Progenitor cell of endocrine pancreas (in vitro differentiated cells): ENCODE data around the gene HSPA12A. TPM values are rescaled to one million over a fixed set of nuclear protein-coding genes. Genes with fewer than 3 reads are reported as not detected.

Experiments
- DNase-seq: peaks from one replicate; pipeline ENCODE4 v3.0.0; 2021; ENCODE audit warnings: low spot score; ENCODE audit not compliant: unreplicated experiment
- H3K27ac Mint-ChIP-seq: 2 replicates; pipeline ENCODE4 v1.8.0; 2021; ENCODE audit warnings: mild to moderate bottlenecking, moderate library complexity, mixed read lengths
- H3K27me3 Mint-ChIP-seq: 2 replicates; pipeline ENCODE4 v1.8.0; 2021; ENCODE audit warnings: mixed read lengths
- H3K36me3 Mint-ChIP-seq: 2 replicates; pipeline ENCODE4 v1.8.0; 2022; ENCODE audit warnings: mixed read lengths; ENCODE audit not compliant: insufficient read depth
- H3K4me1 Mint-ChIP-seq: 2 replicates; pipeline ENCODE4 v1.8.0; 2021; ENCODE audit warnings: low read depth, mixed read lengths
- H3K4me3 Mint-ChIP-seq: 2 replicates; pipeline ENCODE4 v1.8.0; 2021; ENCODE audit warnings: low read depth, mild to moderate bottlenecking, moderate library complexity, mixed read lengths
- H3K9me3 Mint-ChIP-seq: 2 replicates; pipeline ENCODE4 v1.8.0; 2021; ENCODE audit warnings: low read depth, mixed read lengths
- total RNA-seq: library from RNA; stranded (reverse); gene quantifications from 2 replicates; pipeline ENCODE4 v1.2.1, GENCODE V29; 2021
- TF ChIP-seq, protein P1 (sequence below): fragments of 200-600 bp; sonication (generic); IDR thresholded peaks from one replicate; pipeline ENCODE4 v1.5.0; 2021; ENCODE audit warnings: antibody characterized with exemption, mild to moderate bottlenecking; ENCODE audit not compliant: unreplicated experiment

The HSPA12A gene
- total RNA-seq, 1 donor from 2014 or later: 9.1 TPM

DNA sequence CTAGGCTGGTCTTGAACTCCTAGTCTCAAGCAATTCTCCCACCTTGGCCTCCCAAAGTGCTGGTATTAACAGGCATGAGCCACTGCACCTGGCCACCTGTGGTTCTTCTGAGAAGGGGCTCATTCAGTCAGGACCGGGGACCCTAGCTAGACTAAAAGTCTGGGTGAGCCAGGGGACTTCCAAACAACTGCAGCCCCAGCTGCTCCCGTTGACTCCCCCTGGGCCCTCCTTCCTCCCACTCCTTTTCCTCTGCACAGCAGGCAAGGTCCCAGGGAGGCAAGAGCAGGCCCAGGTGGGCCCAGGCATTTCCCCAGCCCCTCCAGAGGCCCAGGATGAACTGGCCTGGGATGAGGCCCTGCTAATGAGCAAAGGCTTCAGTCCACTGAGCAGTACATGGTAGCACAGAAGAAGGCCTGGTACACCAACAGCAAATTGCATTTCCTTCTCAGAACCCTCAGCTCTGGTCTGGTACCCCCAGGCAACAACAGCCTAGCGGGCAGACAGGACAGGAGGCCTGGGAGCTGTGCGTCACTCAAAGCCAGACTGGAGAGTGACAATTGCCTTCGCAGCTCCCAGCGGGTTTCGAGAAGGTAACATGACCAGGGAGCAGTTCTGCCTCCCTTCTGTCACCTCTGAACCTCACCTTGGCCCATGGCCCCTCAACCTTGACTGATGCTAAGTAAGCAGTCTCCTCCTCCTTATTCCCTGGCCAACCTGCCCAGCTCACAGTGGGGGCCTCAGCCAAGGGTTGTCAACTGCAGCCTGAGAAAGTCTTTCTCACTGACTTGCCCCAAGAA lies 30.7 kb upstream of the HSPA12A start:
- Mint-ChIP-seq H3K4me1 (no peaks in the 10 kb centered on the region), H3K9me3 (no peaks in the 10 kb centered on the region), H3K36me3 (no peaks in the 10 kb centered on the region), H3K27ac (no peak overlapping the region), H3K27me3 (peaks cover 12% of the 10 kb centered on the region), H3K4me3 (no peak overlapping the region)
- TF ChIP-seq, protein P1, sequence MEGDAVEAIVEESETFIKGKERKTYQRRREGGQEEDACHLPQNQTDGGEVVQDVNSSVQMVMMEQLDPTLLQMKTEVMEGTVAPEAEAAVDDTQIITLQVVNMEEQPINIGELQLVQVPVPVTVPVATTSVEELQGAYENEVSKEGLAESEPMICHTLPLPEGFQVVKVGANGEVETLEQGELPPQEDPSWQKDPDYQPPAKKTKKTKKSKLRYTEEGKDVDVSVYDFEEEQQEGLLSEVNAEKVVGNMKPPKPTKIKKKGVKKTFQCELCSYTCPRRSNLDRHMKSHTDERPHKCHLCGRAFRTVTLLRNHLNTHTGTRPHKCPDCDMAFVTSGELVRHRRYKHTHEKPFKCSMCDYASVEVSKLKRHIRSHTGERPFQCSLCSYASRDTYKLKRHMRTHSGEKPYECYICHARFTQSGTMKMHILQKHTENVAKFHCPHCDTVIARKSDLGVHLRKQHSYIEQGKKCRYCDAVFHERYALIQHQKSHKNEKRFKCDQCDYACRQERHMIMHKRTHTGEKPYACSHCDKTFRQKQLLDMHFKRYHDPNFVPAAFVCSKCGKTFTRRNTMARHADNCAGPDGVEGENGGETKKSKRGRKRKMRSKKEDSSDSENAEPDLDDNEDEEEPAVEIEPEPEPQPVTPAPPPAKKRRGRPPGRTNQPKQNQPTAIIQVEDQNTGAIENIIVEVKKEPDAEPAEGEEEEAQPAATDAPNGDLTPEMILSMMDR: no peak
- DNase-seq: no peak

DNA sequence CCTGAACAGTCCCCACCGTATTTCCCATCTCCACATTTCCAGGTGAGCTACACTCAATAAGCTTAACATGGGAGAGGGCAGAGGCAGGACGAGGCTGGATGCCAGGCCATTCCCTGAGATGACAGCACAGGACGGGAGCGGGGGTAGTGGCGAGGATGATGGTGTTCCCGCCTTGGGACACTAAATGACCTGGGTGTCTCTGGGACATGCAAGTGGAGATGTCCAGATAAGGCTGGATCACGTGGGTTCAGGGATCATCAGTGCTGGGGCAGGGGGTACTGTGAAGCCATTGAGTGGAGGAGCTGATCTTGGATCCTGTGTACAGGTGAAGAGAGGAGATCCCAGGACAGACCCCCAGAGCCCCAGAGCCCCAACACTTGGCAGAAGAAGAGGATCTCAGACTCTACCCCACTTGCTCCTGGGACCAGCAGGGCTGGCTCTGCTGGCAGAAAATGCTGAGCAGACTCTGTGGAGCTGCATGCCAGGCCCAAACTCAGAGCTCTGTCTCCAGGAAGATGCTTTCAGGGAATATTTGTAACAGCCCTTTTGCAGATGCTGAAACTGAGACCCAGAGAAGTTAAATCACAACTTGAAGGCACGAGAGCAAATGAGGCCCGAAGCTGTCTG lies 29.7 kb upstream of the HSPA12A start:
- H3K27ac Mint-ChIP-seq: no peak overlapping the region
- H3K27me3 Mint-ChIP-seq: peaks cover 14% of the 10 kb centered on the region
- no peaks in the 10 kb centered on the region for H3K4me1 Mint-ChIP-seq
- H3K9me3 Mint-ChIP-seq: no peaks in the 10 kb centered on the region
- H3K36me3 Mint-ChIP-seq: no peaks in the 10 kb centered on the region
- no peak for DNase-seq
- TF ChIP-seq, protein P1: no peak
- no peak overlapping the region for H3K4me3 Mint-ChIP-seq

DNA sequence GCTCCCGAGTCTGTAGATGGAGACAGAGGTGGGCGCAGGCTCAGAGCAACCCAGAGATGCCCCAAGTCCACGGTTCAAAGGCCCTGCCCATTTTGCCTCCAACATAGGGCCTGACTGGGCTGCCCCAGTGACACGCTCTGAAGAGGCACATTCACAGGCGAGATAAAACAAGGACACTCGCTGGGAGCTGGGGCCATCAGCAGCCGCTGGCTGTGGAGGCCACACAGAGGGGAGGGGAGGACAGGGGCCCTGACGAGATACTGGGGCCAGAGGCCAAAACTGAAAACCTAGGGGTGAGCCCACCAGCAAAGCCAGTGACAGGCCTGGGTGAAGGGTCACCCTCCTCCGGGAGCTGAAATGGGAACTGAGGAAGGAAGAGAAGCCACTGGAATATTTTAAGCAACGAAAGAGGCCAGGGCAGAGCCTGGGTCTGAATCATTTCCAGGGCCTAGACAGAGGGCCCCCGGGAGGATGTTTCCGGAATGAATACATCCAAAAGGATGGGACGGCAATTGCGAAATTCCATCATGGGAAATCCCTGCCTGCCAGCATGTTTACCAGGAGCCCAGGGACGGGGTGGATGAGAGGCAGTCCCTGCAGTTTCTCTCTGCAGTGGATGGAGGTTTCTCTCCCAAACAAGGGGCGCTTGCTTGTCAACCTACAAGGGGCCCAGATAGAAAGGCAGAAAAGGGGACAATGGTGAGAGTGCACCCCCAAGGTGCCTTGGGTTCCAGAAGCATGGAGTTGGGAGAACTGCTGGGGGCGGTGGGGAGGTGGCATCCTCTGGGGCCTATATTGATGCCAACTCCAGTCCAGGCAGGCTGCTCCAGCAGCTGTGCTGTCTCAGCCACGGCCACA lies 29.0 kb upstream of the HSPA12A start:
- no peaks in the 10 kb centered on the region for H3K4me1 Mint-ChIP-seq
- DNase-seq: no peak
- H3K27me3 Mint-ChIP-seq: peaks cover 16% of the 10 kb centered on the region
- H3K36me3 Mint-ChIP-seq: no peaks in the 10 kb centered on the region
- H3K9me3 Mint-ChIP-seq: no peaks in the 10 kb centered on the region
- TF ChIP-seq, protein P1: no peak
- H3K27ac Mint-ChIP-seq: no peak overlapping the region
- H3K4me3 Mint-ChIP-seq: no peak overlapping the region

DNA sequence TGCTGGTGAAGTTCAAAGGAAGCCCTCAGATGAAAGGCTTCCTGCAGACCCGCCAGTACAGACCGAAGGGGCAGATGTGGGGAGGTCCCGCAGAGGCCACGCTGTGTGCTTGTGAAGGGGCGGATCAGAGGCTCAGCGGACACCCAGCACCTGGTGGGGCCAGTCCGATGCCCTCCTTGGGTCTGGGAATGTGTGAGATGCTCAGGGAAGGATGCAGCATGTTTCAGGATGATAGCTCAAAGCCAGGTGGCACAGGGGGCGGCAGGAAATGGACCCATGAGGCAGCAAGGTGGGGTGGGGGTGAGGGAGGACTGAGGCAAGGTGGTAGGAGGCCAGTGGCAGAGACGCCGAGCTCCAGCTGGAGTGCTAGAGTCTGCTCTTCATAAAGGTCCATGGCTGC lies 27.9 kb upstream of the HSPA12A start:
- no peak for DNase-seq
- Mint-ChIP-seq H3K4me3 (no peak overlapping the region), H3K27me3 (peaks cover 13% of the 10 kb centered on the region), H3K36me3 (no peaks in the 10 kb centered on the region), H3K4me1 (no peaks in the 10 kb centered on the region), H3K27ac (no peak overlapping the region), H3K9me3 (no peaks in the 10 kb centered on the region)
- TF ChIP-seq, protein P1: no peak

DNA sequence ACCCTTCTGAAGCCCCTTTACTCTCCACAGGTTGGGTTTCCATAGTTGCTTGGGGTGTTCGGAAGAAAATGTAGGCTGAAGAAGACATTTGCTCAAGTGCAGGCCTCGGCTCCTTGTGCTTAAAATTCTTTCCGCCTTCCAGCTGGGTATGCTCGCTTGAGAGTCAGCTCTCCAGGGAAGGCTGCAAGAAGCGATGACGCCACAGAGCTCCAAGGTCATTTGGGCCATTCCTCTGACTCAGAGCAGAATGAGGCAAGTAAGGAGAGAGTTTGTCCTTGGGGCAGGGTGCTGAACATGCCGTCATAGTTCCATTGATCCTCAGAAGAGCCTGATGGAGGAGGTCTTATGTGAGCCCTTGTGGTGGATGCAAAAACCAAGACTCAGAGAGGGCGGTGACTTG lies 27.4 kb upstream of the HSPA12A start:
- no peaks in the 10 kb centered on the region for H3K36me3 Mint-ChIP-seq
- H3K9me3 Mint-ChIP-seq: peaks cover 2% of the 10 kb centered on the region
- no peak overlapping the region for H3K27ac Mint-ChIP-seq
- no peak for DNase-seq
- TF ChIP-seq, protein P1: no peak
- H3K4me1 Mint-ChIP-seq: no peaks in the 10 kb centered on the region
- no peak overlapping the region for H3K4me3 Mint-ChIP-seq
- H3K27me3 Mint-ChIP-seq: peaks cover 14% of the 10 kb centered on the region
